Raji (cell line): ENCODE measurements around the gene ECHS1.

Experiments used
- POLR2A ChIP-seq: IDR thresholded peaks from 2 replicates; pipeline ENCODE4 v1.6.1; 2011; ENCODE audit warnings: low read depth, low read length, control low read depth; ENCODE audit not compliant: insufficient read depth

ECHS1 gene

DNA sequence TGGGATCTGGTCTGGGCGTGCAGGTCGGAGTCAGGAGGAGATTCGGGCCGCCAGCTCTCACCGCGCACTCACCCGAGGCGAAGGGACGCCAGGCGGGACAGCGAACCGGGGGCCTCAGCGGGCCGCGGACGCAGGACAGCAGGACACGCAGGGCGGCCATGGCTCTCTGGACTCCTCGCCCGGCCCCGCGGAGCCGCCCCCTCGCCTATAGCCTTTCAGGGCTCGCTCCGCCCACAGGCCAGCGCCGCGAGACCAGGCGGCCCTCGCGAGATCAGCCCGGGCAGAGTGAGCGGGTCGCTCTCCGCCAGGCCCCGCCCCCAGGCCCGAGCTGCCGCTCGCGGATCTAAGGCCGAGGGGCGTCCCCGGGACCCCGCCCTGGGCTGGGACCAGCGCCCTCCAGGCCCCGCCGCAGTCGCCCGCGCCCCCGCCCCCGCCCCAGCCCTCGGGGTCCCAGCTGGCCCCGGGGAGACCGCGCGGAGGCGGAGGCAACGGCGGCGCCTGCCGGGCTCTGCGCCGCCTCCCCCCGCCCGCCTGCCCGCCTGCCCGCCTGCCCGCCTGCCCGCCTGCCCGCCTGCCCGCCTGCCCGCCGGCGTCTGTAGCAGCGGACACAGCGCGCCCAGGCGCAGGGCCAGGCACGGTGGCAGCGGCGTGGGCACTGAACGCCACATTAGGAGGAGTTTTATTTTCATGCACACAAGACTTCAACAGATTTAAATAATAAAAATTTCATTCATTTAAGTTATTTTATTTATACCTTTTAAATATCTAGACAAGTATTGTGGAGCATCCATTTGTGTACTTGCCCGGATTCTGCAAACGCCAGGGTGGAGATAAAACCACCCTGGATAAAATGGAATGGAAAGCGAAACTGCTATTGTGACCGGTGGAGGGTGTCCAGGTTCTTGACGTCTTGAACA is at the start of gene ECHS1:
Gene ECHS1 (minus strand): TSS at position 181 of the 917 bp plus-strand sequence. CDS start 21 bp downstream, at position 160.
- peak; percentile 94 for TF ChIP-seq POLR2A

- TF ChIP-seq POLR2A, result no peak
Observed at GRCh38 chr10:133422223-133422806, 49.2 kb upstream of the ECHS1 start.

DNA sequence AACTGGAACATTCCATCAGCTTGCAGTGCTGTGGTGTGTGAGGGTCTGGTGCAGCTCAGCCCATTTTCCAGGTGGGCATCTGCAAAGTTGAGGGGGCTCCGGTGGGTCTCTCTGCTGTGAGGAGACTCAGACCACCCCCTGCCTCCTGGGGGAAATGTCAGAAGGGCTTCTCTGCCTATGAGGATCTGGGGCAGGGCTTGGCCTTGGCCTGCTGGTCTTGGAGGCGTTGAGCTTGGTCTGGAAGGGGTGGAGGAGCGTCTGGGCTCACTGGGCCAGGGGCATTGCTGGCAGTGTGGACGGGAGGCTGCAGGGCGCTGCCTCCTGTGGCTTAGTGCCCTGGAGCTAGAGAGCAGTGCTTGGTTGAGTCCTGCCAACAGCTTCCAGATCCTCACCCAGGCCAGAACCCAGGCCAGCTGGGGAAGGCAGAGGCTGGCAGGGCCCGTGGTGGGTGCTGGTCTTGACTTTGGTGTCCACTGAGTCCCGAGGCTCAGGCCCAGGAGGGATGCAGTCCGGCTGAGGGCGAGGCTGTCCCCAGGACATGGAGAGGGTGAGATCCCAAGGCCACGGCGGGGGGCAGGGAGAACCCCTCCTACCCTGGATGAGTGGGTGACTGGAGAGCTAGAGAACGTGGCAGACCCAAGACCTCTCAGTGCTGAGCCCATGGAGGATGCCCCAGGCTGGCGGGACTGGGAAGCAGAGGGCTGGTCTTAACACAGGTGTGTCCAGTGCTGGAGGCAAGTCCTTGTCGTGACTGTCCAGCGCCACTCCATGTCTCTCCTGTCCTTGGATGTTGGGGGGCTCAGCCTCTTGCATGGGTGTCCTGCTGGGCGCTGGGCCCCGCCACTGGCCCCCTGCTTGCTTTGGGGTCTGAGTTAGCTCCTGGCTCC is 48.4 kb upstream of the ECHS1 start:
- no peak for TF ChIP-seq POLR2A

DNA sequence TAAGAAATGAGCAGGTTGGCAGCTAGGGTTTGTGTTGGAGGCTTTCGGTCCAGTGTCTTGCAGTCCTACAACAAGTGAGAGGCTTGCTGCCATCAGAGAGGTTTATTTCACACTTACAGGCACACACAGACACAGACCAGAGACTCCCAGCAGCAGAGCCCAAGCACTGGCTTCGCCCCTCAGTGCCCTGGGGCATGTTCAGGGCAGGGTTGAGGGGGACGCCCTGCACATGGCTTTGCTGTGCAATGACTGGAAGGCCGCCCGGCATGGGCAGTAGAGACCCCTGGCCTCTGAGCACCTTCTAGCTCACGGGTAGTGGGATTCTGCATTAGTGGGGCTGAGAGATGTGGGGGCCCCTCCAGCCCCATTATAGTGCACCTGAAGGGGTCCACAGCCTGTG is 47.4 kb upstream of the ECHS1 start:
- no peak for TF ChIP-seq POLR2A

- no peak for TF ChIP-seq POLR2A
Observed at GRCh38 chr10:133420028-133420427, 46.9 kb upstream of the ECHS1 start.

DNA sequence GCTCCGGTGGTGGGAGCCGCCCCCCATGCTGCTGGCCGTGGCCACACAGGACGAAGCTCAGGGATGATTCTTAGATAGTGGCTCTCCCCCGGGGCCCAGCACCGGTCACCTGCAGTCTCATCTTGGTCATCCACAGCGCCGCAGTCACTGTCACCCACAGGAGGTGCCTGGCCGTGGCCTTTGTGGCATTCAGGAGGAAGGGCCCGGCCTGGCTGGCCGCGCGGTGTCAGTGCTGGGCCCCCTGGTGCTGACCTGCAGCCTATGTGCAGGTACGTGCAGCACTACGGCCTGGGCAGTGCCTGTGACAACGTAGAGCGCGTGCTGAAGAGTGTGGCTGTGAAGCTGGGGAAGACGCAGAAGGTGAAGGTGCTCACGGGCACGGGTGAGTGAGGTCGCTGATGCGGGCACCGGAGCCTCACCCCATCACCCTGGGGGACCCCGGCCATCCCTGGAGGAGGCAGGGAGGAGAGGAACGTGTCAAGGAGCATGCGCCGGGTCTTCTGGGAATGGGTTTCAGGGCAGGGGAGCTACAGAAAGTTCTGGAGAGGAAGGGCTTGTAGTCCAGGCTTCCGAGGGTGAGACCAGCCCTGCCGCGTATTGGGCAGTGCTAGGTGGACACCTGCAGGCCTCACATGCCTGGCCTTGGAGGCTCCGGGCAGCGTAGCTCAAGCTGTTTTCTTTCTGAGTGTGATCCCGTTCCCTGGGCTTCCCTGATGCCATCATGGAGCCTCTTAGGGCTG is 46.2 kb upstream of the ECHS1 start:
- TF ChIP-seq POLR2A, result no peak

DNA sequence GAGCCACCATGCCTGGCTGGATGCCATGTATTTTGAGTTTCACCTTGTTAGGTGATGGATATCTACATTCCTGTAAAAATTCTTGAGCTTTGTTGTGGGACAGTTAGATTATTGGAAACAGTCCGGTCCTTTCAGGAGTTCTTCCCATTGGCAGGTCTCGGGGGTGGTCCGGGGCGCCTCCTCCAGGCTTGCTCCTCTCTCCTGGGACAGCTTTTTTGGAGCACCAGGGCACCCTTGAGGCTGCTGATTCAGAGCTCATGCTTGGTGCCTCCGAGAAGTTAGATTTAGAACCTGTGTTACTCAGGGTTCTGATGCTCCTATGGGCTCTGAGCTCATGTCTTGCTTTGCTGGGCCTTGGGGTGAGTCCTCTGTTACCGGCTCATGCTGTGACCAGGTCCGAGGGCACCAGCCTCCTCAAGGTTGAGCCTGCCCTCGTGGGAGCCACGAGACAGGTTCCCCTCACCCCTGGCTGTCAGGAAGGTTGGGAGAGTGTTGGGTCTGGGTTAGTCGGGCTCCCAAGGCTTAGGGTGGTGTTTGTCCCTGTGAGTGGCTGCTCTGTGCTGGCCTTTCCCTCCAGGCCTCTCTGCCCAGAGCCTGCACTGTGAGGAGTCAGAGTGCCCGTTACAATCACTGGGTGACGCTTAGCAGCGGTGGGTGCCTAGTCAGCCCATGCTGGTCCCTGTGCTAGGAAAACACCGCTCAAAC is 45.3 kb upstream of the ECHS1 start:
- TF ChIP-seq POLR2A, result no peak

- TF ChIP-seq POLR2A, result no peak
Observed at GRCh38 chr10:133415752-133416151, 42.6 kb upstream of the ECHS1 start.

DNA sequence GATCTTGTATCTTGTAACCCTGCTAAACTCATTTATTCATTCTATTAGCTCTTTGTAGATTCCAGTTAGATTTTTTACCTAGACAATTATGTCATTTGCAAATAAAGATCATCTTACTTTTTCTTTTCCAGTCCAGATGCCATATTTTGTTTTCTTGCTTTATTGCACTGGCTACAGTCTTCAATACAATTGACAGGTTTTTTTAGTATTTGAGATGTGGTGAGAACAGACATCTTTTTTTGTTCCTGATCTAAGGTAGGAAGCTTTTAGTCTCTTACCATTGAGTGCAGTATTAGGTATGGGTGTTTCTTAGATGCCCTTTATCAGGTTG is 39.2 kb upstream of the ECHS1 start:
- TF ChIP-seq POLR2A, result no peak

DNA sequence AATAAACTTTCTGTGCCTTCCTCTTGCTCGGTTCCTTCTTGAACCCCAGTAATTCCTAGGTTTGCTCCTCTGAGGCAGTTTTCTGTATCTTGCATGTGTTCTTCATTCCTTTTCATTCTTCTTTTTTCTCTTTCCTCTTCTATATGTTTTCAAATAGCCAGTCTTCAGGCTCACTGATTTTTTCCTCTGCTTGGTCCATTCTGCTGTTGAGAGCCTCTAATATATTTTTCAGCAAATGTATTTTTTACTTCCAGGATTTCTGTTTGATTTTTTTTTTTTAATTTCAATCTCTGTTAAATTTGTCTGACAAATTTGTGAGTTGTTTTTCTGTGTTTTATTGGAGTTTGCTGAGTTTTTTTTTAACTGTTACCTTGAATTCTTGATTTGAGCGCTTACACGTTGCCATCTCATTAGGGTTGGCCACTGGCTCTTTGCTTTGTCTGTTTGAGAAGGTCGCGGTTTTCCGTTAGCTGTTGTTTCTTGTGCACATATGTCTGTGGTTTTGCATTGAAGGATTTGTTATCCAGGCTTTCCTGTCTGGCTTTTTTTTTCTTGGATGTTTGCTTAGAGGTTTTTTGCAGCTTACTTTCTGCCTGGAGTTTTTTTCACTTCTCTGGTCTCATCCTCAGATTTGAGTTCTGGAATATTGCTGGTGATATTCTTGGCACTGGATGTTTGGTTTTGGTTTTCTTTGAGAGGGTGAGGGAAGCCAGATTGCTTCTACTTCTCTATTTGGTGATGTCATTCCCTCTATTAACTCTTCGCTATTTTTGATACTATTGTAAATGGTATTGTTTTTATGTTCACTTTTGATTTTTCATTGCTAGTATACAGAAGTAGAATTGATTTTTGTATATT is 38.6 kb upstream of the ECHS1 start:
- no peak for TF ChIP-seq POLR2A

- no peak for TF ChIP-seq POLR2A
Observed at GRCh38 chr10:133405844-133406527, 32.8 kb upstream of the ECHS1 start.

DNA sequence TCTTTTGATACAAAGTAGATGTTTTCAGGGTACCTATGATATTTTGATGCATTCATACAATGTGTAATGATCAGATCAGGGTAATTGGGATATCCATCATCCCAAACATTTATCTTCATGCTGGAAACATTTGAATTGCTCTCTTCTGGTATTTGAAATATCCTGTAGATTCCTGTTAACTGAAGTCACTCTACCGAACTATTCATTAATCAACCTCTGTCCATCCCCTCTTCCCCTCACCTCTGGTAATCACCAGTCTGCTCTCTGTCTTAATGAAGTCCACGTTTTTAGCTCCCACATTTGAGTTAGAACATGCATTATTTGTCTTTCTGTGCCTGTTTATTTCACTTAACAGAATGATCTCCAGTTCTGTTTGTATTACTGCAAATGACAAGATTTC is 32.1 kb upstream of the ECHS1 start:
- TF ChIP-seq POLR2A, result no peak

DNA sequence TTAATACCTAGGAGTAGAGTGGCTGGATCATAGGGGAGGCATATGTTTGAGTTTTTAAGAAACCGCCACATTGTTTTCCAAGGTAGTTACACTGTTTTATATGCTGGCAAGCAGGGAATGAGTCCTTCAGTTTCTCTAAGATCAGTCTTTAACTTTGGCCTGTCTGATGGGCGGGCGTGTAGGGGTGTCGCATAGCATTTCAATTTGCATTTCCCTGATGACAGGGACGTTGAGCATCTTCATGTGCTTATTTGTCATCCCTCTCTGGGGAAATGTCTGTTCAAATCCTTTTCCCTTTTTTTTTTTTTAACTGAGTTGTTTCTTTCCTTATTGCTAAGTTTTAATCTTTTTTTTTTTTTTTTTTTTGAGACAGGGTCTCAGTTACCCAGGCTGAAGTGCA is 30.6 kb upstream of the ECHS1 start:
- no peak for TF ChIP-seq POLR2A
